Measurements from ENCODE around the gene LRRK2. TPM values are rescaled to one million over a fixed set of nuclear protein-coding genes. Genes with fewer than 3 reads are reported as not detected.

Gene LRRK2
- polyA plus RNA-seq, 4 donors = 9.1 to 48.1 (median 27.7) TPM

DNA sequence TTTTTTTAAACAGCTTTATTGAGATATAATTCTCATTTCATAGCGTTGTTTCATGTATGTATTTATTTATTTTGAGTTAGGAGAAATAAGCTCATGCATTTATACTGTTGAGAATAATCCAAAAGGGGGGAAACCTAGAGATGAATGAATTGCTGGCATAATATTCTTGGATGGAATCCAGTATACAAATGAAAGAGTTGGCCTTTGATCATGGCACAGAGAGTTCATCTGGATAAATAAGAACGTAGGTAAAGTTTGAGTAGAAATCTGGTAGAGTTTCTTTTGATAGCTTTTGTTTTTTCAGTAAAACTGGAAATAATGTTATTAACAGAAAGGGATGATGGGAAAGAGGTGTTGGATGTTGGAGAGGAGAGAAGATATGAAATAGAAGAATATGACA lies 166.2 kb downstream of the LRRK2 start:
- no peak for DNase-seq (ENCODE audit: low read depth in 4 of 4, low spot score in 3 of 4)

DNA sequence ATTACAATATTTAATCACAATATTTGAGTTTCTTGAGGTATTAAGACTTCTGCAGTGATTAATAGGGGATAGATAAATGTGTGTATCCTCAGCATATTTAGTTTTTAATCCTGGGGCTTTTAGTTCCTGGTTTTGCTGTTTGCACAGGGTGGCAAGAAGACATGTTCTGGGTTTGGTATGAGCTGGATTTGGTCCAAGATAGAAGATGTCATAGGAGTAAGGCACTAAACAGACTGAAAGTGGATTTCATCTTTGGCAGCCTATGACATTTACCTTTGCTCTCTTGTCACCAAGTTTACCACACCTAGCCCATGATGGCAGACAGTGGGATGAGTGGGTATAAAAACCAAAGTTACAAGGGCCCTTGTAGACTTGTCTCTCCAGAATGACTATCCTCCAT lies 168.2 kb downstream of the LRRK2 start:
- no peak for DNase-seq (ENCODE audit: low read depth in 4 of 4, low spot score in 3 of 4)

DNA sequence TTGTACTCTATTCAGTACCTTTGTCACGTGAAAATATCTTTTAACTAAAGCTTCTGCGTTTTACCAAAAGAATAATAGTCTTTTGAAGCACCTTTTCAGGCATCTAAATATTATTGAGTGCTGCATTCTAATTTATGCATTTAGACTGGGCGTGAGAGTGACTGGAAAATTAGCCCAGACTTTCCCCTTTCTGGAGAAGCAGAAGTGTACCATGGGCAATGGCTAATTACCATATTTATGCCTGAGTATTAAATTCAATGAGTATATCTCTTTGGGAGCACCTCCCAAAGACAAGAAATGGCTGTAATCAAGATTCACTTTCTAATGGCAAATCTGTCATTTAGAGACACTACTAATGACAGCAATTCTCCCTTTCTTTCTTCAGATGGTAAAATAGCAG lies 174.9 kb downstream of the LRRK2 start:
- DNase-seq (ENCODE audit: low read depth in 4 of 4, low spot score in 3 of 4) = no peak

DNA sequence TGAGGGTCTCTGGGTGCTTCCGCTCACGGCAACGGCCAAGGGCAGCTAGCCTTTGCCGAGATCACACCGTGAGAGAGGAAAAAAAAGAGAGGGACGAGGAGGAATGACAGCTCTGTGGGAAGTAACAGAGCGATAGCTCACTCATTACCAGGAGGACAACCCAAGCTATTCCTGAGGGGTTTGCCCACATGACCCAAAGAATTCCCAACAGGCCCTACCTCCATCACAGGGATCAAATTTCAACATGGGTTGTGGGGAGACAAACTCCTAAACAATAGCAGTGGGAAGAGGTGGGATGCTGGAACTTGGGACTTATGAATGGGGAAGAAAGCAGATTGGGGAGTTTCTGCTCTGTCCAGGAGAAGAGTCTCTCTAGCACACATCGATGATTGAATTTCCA lies 180.6 kb downstream of the LRRK2 start:
- no peak for DNase-seq (ENCODE audit: low read depth in 4 of 4, low spot score in 3 of 4)

Other genes starting within 250 kb of the LRRK2 start
- gene SLC2A13, start 118.9 kb upstream of the LRRK2 start, polyA plus RNA-seq (ENCODE audit: insufficient read length in 4 of 4) = 10 to 100 TPM in 3 of 4 donors, 1 to 10 TPM in 1; 6.0 to 19.0 (median 13.1) TPM

Data from left renal pelvis (tissue), 4 donors.